Upper lobe of right lung (tissue), 1 donor: ENCODE results near the gene CRYBB2. TPM values are rescaled to one million over a fixed set of nuclear protein-coding genes. Genes with fewer than 3 reads are reported as not detected.
"Not testable (repeated sequence)": the region's sequence is repeated elsewhere in the genome, so short reads cannot be mapped to it uniquely, and the experiment has no call there.

Experiments
- ATAC-seq: fragments of 200-7000 bp; cut with Tn5 transposase; one replicate; pipeline ENCODE4 v1.9.1; 2020; ENCODE audit warnings: mild to moderate bottlenecking, moderate library complexity
- DNase-seq: peaks from one replicate; pipeline ENCODE4 v3.0.0-alpha.2; 2020
- H3K27ac ChIP-seq: fragments of 200-600 bp; one replicate; pipeline ENCODE4 v1.8.0; 2022
- H3K27me3 ChIP-seq: fragments of 200-600 bp; one replicate; pipeline ENCODE4 v1.8.0; 2022; ENCODE audit warnings: mild to moderate bottlenecking
- H3K36me3 ChIP-seq: fragments of 200-600 bp; one replicate; pipeline ENCODE4 v1.8.0; 2022
- H3K4me1 ChIP-seq: fragments of 200-600 bp; one replicate; pipeline ENCODE4 v1.8.0; 2022
- H3K4me3 ChIP-seq: fragments of 200-600 bp; one replicate; pipeline ENCODE4 v1.8.0; 2022; ENCODE audit warnings: mild to moderate bottlenecking
- H3K9me3 ChIP-seq: fragments of 200-600 bp; one replicate; pipeline ENCODE4 v1.8.0; 2022
- intact Hi-C: fragments of 100-400 bp; cut with DNase I; formaldehyde crosslinking; loops from one replicate; pipeline ENCODE4 v1.11.0; 2022
- total RNA-seq: library from RNA; stranded (reverse); fragmentation: NEBNext Ultra II Directional; extraction: Animal tissue kit (Norgen Biotek cat#: 25700); gene quantifications from one replicate; pipeline ENCODE4 v1.2.1, GENCODE V29; 2021
- TF ChIP-seq, protein P1 (sequence below): fragments of 200-600 bp; IDR thresholded peaks from one replicate; pipeline ENCODE4 v1.8.0; 2022; ENCODE audit warnings: antibody characterized with exemption
- donor health status: DM: no; HTN: yes; CAD: no; lungs with severe emphysema.

The CRYBB2 gene
- total RNA-seq, 1 donor from 2014 or later, result not detected

DNA sequence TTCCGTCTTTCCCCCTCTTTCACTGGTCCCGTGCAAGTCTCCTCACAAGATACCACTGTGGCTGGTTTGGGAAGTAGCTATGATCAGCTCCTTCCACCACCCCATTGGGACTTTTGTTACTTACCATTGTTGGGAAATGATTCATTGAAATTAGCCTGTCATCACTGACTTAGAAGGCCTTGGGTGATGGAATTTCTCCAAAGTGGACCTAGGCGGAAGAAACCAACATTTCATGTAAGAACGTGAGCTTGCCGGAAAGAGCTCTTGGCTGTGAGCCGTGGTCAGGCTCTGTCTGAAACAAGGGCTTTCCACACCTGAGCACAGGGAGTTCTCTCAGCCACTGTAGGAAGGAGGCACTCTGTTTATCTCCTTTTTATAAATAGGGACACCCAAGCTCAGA is 43.3 kb upstream of the CRYBB2 start:
- Histone ChIP-seq H3K27ac (no peak overlapping the region), H3K9me3 (no peaks in the 10 kb centered on the region), H3K4me1 (no peaks in the 10 kb centered on the region), H3K4me3 (no peak overlapping the region), H3K36me3 (peaks cover 28% of the 10 kb centered on the region), H3K27me3 (no peaks in the 10 kb centered on the region)
- intact Hi-C loops, result no loop called here
- no peak for ATAC-seq
- peak; percentile 15 for DNase-seq
- TF ChIP-seq, protein P1, sequence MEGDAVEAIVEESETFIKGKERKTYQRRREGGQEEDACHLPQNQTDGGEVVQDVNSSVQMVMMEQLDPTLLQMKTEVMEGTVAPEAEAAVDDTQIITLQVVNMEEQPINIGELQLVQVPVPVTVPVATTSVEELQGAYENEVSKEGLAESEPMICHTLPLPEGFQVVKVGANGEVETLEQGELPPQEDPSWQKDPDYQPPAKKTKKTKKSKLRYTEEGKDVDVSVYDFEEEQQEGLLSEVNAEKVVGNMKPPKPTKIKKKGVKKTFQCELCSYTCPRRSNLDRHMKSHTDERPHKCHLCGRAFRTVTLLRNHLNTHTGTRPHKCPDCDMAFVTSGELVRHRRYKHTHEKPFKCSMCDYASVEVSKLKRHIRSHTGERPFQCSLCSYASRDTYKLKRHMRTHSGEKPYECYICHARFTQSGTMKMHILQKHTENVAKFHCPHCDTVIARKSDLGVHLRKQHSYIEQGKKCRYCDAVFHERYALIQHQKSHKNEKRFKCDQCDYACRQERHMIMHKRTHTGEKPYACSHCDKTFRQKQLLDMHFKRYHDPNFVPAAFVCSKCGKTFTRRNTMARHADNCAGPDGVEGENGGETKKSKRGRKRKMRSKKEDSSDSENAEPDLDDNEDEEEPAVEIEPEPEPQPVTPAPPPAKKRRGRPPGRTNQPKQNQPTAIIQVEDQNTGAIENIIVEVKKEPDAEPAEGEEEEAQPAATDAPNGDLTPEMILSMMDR, result no peak

DNA sequence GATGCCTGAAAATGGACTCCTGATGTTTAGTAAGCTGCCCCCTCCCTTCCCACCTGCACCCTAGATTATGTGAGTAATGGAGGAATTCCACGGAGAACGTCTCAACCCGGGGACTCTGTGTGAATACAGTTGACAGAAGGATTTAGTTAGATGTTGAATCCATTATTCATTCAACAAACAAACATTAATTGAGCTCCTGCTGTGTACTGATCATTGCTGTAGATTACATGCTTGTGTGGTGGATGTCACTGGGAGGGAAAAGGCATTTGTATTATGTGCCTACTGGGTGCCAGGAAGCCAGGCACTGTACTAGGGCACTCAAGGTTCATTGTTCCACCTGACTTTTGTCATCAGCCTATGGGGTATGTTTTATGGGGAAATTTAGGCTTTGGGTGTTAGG is 42.6 kb upstream of the CRYBB2 start:
- intact Hi-C loops, result no loop called here
- TF ChIP-seq, protein P1, result no peak
- H3K4me1 ChIP-seq, result no peaks in the 10 kb centered on the region
- H3K4me3 ChIP-seq, result no peak overlapping the region
- no peak overlapping the region for H3K27ac ChIP-seq
- DNase-seq (peak; percentile 2), ATAC-seq (no peak)
- no peaks in the 10 kb centered on the region for H3K9me3 ChIP-seq
- no peaks in the 10 kb centered on the region for H3K27me3 ChIP-seq
- H3K36me3 ChIP-seq, result peaks cover 28% of the 10 kb centered on the region

DNA sequence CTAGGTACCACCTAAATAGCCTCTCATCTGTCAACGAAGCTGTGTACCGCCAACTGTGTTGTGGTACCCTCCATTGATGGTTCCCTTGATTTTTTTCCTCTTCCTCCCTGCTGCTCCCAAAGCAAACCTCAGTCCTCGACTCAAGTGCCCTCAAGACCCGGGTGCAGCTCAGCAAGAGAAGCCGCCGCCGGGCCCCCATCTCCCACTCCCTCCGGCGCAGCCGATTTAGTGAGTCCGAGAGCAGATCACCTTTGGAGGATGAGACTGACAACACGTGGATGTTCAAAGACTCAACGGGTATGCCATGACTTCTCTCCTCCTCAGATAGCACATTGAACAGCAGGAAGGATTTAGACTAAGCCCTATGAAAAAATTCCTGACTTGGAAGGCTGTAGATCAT is 42.2 kb upstream of the CRYBB2 start:
- intact Hi-C loops, result no loop called here
- peak; percentile 57 for DNase-seq
- peaks cover 28% of the 10 kb centered on the region for H3K36me3 ChIP-seq

DNA sequence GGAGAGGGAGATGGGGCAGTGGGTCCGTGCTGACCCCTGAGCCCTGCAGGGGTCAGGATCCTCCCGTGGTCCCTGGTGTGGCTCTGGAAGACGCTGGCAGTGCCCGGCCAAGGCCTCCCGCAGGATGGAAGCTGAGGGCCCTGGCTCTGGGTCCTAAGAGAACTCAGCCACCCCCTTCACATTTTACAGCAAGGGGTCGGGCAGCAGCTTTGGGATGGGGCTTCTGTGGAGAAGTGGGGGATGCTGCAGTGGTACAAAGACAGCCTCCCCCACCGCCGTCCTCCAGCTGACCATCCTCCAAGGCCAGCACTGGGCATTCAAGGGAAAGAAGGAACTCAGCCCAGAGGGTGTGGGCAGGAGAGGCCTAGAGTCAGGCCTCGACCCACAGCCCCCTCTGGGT is 41.5 kb upstream of the CRYBB2 start:
- Histone ChIP-seq H3K9me3 (no peaks in the 10 kb centered on the region), H3K4me3 (no peak overlapping the region), H3K27me3 (no peaks in the 10 kb centered on the region), H3K4me1 (peaks cover 6% of the 10 kb centered on the region), H3K27ac (no peak overlapping the region), H3K36me3 (peaks cover 28% of the 10 kb centered on the region)
- intact Hi-C loops, result no loop called here
- ATAC-seq (no peak), DNase-seq (peak; percentile 38)
- TF ChIP-seq, protein P1, result no peak

More for the DNA sequence above, 42.2 kb upstream of the CRYBB2 start:
- no peak overlapping the region for H3K27ac ChIP-seq
- ATAC-seq, result no peak
- H3K27me3 ChIP-seq, result no peaks in the 10 kb centered on the region
- TF ChIP-seq, protein P1, result no peak
- H3K4me1 ChIP-seq, result no peaks in the 10 kb centered on the region
- no peaks in the 10 kb centered on the region for H3K9me3 ChIP-seq
- H3K4me3 ChIP-seq, result no peak overlapping the region

DNA sequence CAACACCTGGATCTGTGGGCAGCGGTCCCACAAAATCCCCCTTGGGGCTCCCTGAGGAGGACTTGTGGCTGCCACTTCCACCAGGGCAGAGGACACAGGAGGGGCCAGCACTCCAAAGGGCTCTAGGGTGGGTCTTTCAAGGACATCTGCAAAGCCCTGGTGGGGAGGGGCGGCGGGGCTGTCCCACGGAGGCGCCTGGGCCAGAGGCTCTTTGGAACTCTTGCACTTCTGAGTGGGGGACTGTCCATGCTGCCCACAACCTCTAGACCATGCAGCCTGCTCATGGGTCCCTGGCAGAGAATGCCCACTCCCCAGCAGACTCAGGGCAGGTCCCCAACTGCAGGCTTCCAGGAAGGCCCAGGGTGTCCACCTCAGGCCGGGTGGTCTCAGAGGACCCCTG is 41.1 kb upstream of the CRYBB2 start:
- intact Hi-C loops, result not testable (repeated sequence)
- peak; percentile 71 for DNase-seq

DNA sequence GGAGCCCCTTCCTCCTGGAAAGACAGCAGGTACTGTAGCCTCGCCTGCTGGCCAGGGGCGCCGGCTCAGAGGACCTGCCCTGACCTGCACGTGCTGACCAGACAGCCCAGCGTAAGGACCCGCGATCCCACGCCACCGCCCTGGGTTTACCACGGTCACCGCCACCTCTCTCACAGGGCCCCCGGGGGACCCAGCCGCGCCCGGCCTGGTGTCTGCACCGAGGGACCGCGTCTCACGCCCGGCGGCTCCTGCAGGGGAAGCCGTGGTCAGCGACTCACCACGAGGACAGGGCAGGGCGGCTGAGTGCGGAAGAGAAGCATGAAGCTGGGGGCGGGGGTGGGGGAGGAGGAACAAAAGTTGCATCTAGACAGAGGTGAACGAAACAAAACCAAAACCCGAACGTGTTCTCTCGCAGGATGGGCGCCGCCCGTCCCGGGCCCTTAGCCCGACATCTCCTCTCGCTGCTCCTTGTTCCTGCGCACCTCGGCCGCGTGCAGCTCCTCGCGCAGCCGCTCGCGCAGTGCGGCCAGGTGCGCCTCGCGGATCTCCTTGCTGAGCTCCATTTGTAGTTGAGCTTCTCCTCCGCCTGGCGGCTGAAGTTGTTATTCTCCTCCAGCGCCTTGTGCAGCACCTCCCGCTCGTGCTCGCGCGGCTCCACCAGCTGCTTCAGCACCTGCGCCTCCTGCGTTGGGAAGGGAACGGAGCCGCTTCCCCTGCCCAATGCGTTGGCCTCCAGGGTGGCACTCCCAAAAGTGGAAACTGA is 40.4 kb upstream of the CRYBB2 start:
- H3K4me1 ChIP-seq, H3K27me3 ChIP-seq, intact Hi-C loops, H3K27ac ChIP-seq, H3K4me3 ChIP-seq, H3K9me3 ChIP-seq: not testable (repeated sequence)
- H3K36me3 ChIP-seq, result peaks cover 28% of the 10 kb centered on the region
- ATAC-seq (peak; percentile 69), DNase-seq (peak; percentile 41)

More for the DNA sequence above, 41.1 kb upstream of the CRYBB2 start:
- H3K36me3 ChIP-seq, result peaks cover 28% of the 10 kb centered on the region
- not testable (repeated sequence) for H3K9me3 ChIP-seq, H3K27ac ChIP-seq, H3K4me1 ChIP-seq, H3K27me3 ChIP-seq, H3K4me3 ChIP-seq
- ATAC-seq, result peak; percentile 9
